Gastroesophageal sphincter (tissue), 3 donors: ENCODE data around the gene MRPL47.

ENCODE experiments used
- EP300 ChIP-seq: sonication (generic); formaldehyde crosslinking; IDR thresholded peaks from one replicate; pipeline ENCODE4 v1.6.1; 2017; ENCODE audit warnings: antibody characterized with exemption, mild to moderate bottlenecking
- POLR2A ChIP-seq, 2 donors: fragments of 450-650 bp; IDR thresholded peaks; one replicate each; pipeline ENCODE4 v1.6.1; 2017; ENCODE audit warnings: antibody characterized with exemption in 2 of 2, mild to moderate bottlenecking in 2 of 2, moderate library complexity in 1 of 2
- POLR2AphosphoS5 ChIP-seq: sonication (generic); formaldehyde crosslinking; IDR thresholded peaks from one replicate; pipeline ENCODE4 v1.6.1; 2017; ENCODE audit warnings: antibody characterized with exemption
- TF ChIP-seq, protein P1 (sequence below), 4 experiments: fragments of 200-600 bp in 2 of 4; fragments of 450-650 bp in 2 of 4; sonication (generic) in 1 of 4; IDR thresholded peaks; one replicate each; pipeline ENCODE4 v1.5.1; 2017 to 2019; ENCODE audit warnings: antibody characterized with exemption in 4 of 4, mild to moderate bottlenecking in 2 of 4, moderate library complexity in 2 of 4

DNA sequence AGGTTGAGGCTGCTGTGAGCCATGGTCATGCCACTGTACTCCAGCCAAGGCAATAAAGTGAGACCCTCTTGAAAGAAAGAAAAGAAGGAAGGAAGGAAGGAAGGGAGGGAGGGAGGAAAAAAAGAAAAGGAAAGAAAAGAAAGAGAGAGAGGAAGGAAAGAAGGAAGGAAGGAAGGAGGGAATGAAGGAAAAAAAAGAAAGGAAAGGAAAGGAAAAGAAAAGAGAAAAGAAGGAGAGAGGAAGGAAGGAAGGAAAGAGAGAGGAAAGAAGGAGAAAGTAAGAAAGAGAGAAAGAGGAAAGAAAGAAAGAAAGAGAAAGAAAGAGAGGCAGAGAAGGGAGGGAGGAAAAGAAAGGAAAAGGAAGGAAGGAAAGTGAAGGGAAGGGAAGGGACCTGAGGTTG lies 62.1 kb downstream of the MRPL47 start:
- TF ChIP-seq, protein P1, sequence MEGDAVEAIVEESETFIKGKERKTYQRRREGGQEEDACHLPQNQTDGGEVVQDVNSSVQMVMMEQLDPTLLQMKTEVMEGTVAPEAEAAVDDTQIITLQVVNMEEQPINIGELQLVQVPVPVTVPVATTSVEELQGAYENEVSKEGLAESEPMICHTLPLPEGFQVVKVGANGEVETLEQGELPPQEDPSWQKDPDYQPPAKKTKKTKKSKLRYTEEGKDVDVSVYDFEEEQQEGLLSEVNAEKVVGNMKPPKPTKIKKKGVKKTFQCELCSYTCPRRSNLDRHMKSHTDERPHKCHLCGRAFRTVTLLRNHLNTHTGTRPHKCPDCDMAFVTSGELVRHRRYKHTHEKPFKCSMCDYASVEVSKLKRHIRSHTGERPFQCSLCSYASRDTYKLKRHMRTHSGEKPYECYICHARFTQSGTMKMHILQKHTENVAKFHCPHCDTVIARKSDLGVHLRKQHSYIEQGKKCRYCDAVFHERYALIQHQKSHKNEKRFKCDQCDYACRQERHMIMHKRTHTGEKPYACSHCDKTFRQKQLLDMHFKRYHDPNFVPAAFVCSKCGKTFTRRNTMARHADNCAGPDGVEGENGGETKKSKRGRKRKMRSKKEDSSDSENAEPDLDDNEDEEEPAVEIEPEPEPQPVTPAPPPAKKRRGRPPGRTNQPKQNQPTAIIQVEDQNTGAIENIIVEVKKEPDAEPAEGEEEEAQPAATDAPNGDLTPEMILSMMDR (IDR thresholded peaks at IDR 0.05) = no peak
- no peak for TF ChIP-seq POLR2A (IDR thresholded peaks at IDR 0.05)
- no peak for TF ChIP-seq EP300
- no peak for TF ChIP-seq POLR2AphosphoS5
